ENCODE measurements around the gene CACNB2.

The CACNB2 gene

GRCh38 chr10:18401416-18402195, 261.4 kb downstream of the CACNB2 start:
- Histone ChIP-seq H3K4me1 (ENCODE audit: control insufficient read depth in 5 of 5, insufficient read depth in 5 of 5, low read length in 5 of 5) (peaks cover 0 to 9% (median 8%) of the 10 kb centered on the region in 5 donors), H3K27ac (ENCODE audit: low read depth, low read length) (no peak overlapping the region), H3K36me3 (ENCODE audit: control insufficient read depth in 5 of 5, insufficient read depth in 5 of 5, low read length in 5 of 5) (no peaks in the 10 kb centered on the region), H3K9ac (ENCODE audit: low read length in 5 of 5) (no peak overlapping the region), H3K4me3 (ENCODE audit: low read depth in 1 of 5, low read length in 5 of 5) (no peak overlapping the region), H3K9me3 (ENCODE audit: control insufficient read depth in 5 of 5, low read length in 5 of 5) (no peaks in the 10 kb centered on the region), H3K27me3 (ENCODE audit: control insufficient read depth in 5 of 5, insufficient read depth in 4 of 5, low read length in 5 of 5) (peaks cover 0 to 7% (median 0%) of the 10 kb centered on the region in 5 donors)

- Histone ChIP-seq H3K9ac (ENCODE audit: low read length in 5 of 5) (no peak overlapping the region), H3K27me3 (ENCODE audit: control insufficient read depth in 5 of 5, insufficient read depth in 4 of 5, low read length in 5 of 5) (peaks cover 0 to 7% (median 0%) of the 10 kb centered on the region in 5 donors), H3K27ac (ENCODE audit: low read depth, low read length) (no peak overlapping the region), H3K4me1 (ENCODE audit: control insufficient read depth in 5 of 5, insufficient read depth in 5 of 5, low read length in 5 of 5) (peaks cover 0 to 9% (median 8%) of the 10 kb centered on the region in 5 donors), H3K9me3 (ENCODE audit: control insufficient read depth in 5 of 5, low read length in 5 of 5) (no peaks in the 10 kb centered on the region), H3K36me3 (ENCODE audit: control insufficient read depth in 5 of 5, insufficient read depth in 5 of 5, low read length in 5 of 5) (no peaks in the 10 kb centered on the region), H3K4me3 (ENCODE audit: low read depth in 1 of 5, low read length in 5 of 5) (no peak overlapping the region)
These were observed 262.6 kb downstream of the CACNB2 start for GRCh38 chr10:18402853-18403252.

- H3K9me3 ChIP-seq (ENCODE audit: control insufficient read depth in 5 of 5, low read length in 5 of 5) = no peaks in the 10 kb centered on the region
- H3K4me3 ChIP-seq (ENCODE audit: low read depth in 1 of 5, low read length in 5 of 5) = no peak overlapping the region
- no peak overlapping the region for H3K27ac ChIP-seq (ENCODE audit: low read depth, low read length)
- H3K4me1 ChIP-seq (ENCODE audit: control insufficient read depth in 5 of 5, insufficient read depth in 5 of 5, low read length in 5 of 5) = peaks cover 0 to 9% (median 8%) of the 10 kb centered on the region in 5 donors
- H3K27me3 ChIP-seq (ENCODE audit: control insufficient read depth in 5 of 5, insufficient read depth in 4 of 5, low read length in 5 of 5) = peaks cover 0 to 7% (median 0%) of the 10 kb centered on the region in 5 donors
- no peak overlapping the region for H3K9ac ChIP-seq (ENCODE audit: low read length in 5 of 5)
- no peaks in the 10 kb centered on the region for H3K36me3 ChIP-seq (ENCODE audit: control insufficient read depth in 5 of 5, insufficient read depth in 5 of 5, low read length in 5 of 5)
These were observed 264.3 kb downstream of the CACNB2 start for GRCh38 chr10:18404530-18404929.

- no peaks in the 10 kb centered on the region for H3K36me3 ChIP-seq (ENCODE audit: control insufficient read depth in 5 of 5, insufficient read depth in 5 of 5, low read length in 5 of 5)
- H3K4me1 ChIP-seq (ENCODE audit: control insufficient read depth in 5 of 5, insufficient read depth in 5 of 5, low read length in 5 of 5) = no peaks in the 10 kb centered on the region
- no peak overlapping the region for H3K27ac ChIP-seq (ENCODE audit: low read depth, low read length)
- no peaks in the 10 kb centered on the region for H3K9me3 ChIP-seq (ENCODE audit: control insufficient read depth in 5 of 5, low read length in 5 of 5)
- H3K9ac ChIP-seq (ENCODE audit: low read length in 5 of 5) = no peak overlapping the region
- H3K27me3 ChIP-seq (ENCODE audit: control insufficient read depth in 5 of 5, insufficient read depth in 4 of 5, low read length in 5 of 5) = peaks cover 0 to under 1% (median 0%) of the 10 kb centered on the region in 5 donors
- no peak overlapping the region for H3K4me3 ChIP-seq (ENCODE audit: low read depth in 1 of 5, low read length in 5 of 5)
These were observed 265.9 kb downstream of the CACNB2 start for GRCh38 chr10:18406136-18406535.

GRCh38 chr10:18409599-18410397, 269.6 kb downstream of the CACNB2 start:
- Histone ChIP-seq H3K4me1 (ENCODE audit: control insufficient read depth in 5 of 5, insufficient read depth in 5 of 5, low read length in 5 of 5) (no peaks in the 10 kb centered on the region), H3K4me3 (ENCODE audit: low read depth in 1 of 5, low read length in 5 of 5) (no peak overlapping the region), H3K36me3 (ENCODE audit: control insufficient read depth in 5 of 5, insufficient read depth in 5 of 5, low read length in 5 of 5) (no peaks in the 10 kb centered on the region), H3K9ac (ENCODE audit: low read length in 5 of 5) (no peak overlapping the region), H3K27me3 (ENCODE audit: control insufficient read depth in 5 of 5, insufficient read depth in 4 of 5, low read length in 5 of 5) (no peaks in the 10 kb centered on the region), H3K27ac (ENCODE audit: low read depth, low read length) (no peak overlapping the region), H3K9me3 (ENCODE audit: control insufficient read depth in 5 of 5, low read length in 5 of 5) (no peaks in the 10 kb centered on the region)

GRCh38 chr10:18414061-18414460, 273.8 kb downstream of the CACNB2 start:
- Histone ChIP-seq H3K27ac (ENCODE audit: low read depth, low read length) (no peak overlapping the region), H3K36me3 (ENCODE audit: control insufficient read depth in 5 of 5, insufficient read depth in 5 of 5, low read length in 5 of 5) (no peaks in the 10 kb centered on the region), H3K27me3 (ENCODE audit: control insufficient read depth in 5 of 5, insufficient read depth in 4 of 5, low read length in 5 of 5) (no peaks in the 10 kb centered on the region), H3K9me3 (ENCODE audit: control insufficient read depth in 5 of 5, low read length in 5 of 5) (no peaks in the 10 kb centered on the region), H3K4me1 (ENCODE audit: control insufficient read depth in 5 of 5, insufficient read depth in 5 of 5, low read length in 5 of 5) (no peaks in the 10 kb centered on the region), H3K4me3 (ENCODE audit: low read depth in 1 of 5, low read length in 5 of 5) (no peak overlapping the region), H3K9ac (ENCODE audit: low read length in 5 of 5) (no peak overlapping the region)

GRCh38 chr10:18417950-18418527, 277.8 kb downstream of the CACNB2 start:
- Histone ChIP-seq H3K36me3 (ENCODE audit: control insufficient read depth in 5 of 5, insufficient read depth in 5 of 5, low read length in 5 of 5) (no peaks in the 10 kb centered on the region), H3K9ac (ENCODE audit: low read length in 5 of 5) (no peak overlapping the region), H3K27ac (ENCODE audit: low read depth, low read length) (no peak overlapping the region), H3K4me1 (ENCODE audit: control insufficient read depth in 5 of 5, insufficient read depth in 5 of 5, low read length in 5 of 5) (no peaks in the 10 kb centered on the region), H3K4me3 (ENCODE audit: low read depth in 1 of 5, low read length in 5 of 5) (no peak overlapping the region), H3K27me3 (ENCODE audit: control insufficient read depth in 5 of 5, insufficient read depth in 4 of 5, low read length in 5 of 5) (no peaks in the 10 kb centered on the region), H3K9me3 (ENCODE audit: control insufficient read depth in 5 of 5, low read length in 5 of 5) (no peaks in the 10 kb centered on the region)

- H3K27me3 ChIP-seq (ENCODE audit: control insufficient read depth in 5 of 5, insufficient read depth in 4 of 5, low read length in 5 of 5) = no peaks in the 10 kb centered on the region
- no peak overlapping the region for H3K27ac ChIP-seq (ENCODE audit: low read depth, low read length)
- H3K9me3 ChIP-seq (ENCODE audit: control insufficient read depth in 5 of 5, low read length in 5 of 5) = no peaks in the 10 kb centered on the region
These were observed 278.5 kb downstream of the CACNB2 start for GRCh38 chr10:18418541-18419215.

GRCh38 chr10:18419945-18420344, 279.7 kb downstream of the CACNB2 start:
- Histone ChIP-seq H3K9ac (ENCODE audit: low read length in 5 of 5) (no peak overlapping the region), H3K9me3 (ENCODE audit: control insufficient read depth in 5 of 5, low read length in 5 of 5) (no peaks in the 10 kb centered on the region), H3K27ac (ENCODE audit: low read depth, low read length) (no peak overlapping the region)

More at GRCh38 chr10:18418541-18419215, 278.5 kb downstream of the CACNB2 start:
- Histone ChIP-seq H3K9ac (ENCODE audit: low read length in 5 of 5) (no peak overlapping the region), H3K36me3 (ENCODE audit: control insufficient read depth in 5 of 5, insufficient read depth in 5 of 5, low read length in 5 of 5) (no peaks in the 10 kb centered on the region), H3K4me1 (ENCODE audit: control insufficient read depth in 5 of 5, insufficient read depth in 5 of 5, low read length in 5 of 5) (no peaks in the 10 kb centered on the region), H3K4me3 (ENCODE audit: low read depth in 1 of 5, low read length in 5 of 5) (no peak overlapping the region)

More at GRCh38 chr10:18419945-18420344, 279.7 kb downstream of the CACNB2 start:
- H3K4me1 ChIP-seq (ENCODE audit: control insufficient read depth in 5 of 5, insufficient read depth in 5 of 5, low read length in 5 of 5) = no peaks in the 10 kb centered on the region
- H3K36me3 ChIP-seq (ENCODE audit: control insufficient read depth in 5 of 5, insufficient read depth in 5 of 5, low read length in 5 of 5) = no peaks in the 10 kb centered on the region
- H3K27me3 ChIP-seq (ENCODE audit: control insufficient read depth in 5 of 5, insufficient read depth in 4 of 5, low read length in 5 of 5) = no peaks in the 10 kb centered on the region
- H3K4me3 ChIP-seq (ENCODE audit: low read depth in 1 of 5, low read length in 5 of 5) = no peak overlapping the region
